BE2C (cell line): ENCODE data around the gene RIIAD1.

Source experiments
- DNase-seq: peaks from one replicate; pipeline ENCODE4 v3.0.0-alpha.2; 2020
- H3K27me3 ChIP-seq: fragments of 250-450 bp; sonication (Bioruptor Pico); 2 replicates; pipeline ENCODE4 v1.5.1; 2020; ENCODE audit warnings: mild to moderate bottlenecking
- H3K36me3 ChIP-seq: fragments of 250-450 bp; sonication (Bioruptor Pico); 2 replicates; pipeline ENCODE4 v1.5.1; 2020; ENCODE audit warnings: mild to moderate bottlenecking
- H3K4me1 ChIP-seq: fragments of 250-450 bp; sonication (Bioruptor Pico); 2 replicates; pipeline ENCODE4 v1.5.1; 2020
- H3K4me3 ChIP-seq: 2 replicates; pipeline ENCODE4 v1.5.1; 2011; ENCODE audit warnings: low read depth, low read length
- H3K9me3 ChIP-seq: fragments of 250-450 bp; sonication (Bioruptor Pico); 2 replicates; pipeline ENCODE4 v1.5.1; 2020
- TF ChIP-seq, protein P1 (sequence below): IDR thresholded peaks from 2 replicates; pipeline ENCODE4 v1.5.1; 2012; ENCODE audit warnings: mild to moderate bottlenecking, low read depth, low read length

The RIIAD1 gene

DNA sequence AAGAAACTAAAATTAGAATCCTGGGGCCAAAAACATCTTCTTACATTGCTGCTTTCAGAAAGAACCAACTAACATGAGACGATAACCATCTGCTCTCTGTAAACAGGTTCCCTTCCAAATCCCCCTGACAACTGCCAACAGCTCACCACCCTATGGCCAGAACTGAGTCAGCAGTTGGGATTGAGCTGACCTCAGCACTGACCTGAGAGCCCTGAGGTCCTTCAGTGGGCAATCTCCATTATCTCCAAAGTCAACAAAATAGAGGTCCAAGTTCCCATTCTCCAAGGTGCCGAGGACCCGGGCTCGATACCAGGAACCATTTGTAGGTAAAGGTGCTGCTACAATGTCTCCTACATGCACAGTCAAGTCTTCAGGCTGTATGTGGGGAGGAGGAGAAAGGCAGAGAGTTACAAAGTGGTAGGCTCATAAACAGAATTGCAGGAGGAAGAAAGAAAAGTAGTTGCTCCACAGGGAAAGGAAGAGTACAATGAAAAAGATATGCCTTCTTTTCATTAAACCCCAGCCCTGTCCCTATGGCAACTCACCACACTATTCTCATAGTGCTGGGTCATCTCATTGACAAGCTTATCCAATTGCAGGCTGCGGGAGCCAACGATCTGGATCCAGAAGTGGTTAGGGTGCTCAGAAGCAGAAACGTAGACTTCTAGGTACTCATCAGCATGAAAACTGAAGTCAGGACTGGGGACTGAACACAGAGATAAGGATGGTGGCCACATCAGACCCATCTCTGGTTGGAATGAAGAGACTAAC is 54.8 kb downstream of the RIIAD1 start:
- Histone ChIP-seq H3K4me1 (no peaks in the 10 kb centered on the region), H3K36me3 (peaks cover 19% of the 10 kb centered on the region)
- no peak for DNase-seq

DNA sequence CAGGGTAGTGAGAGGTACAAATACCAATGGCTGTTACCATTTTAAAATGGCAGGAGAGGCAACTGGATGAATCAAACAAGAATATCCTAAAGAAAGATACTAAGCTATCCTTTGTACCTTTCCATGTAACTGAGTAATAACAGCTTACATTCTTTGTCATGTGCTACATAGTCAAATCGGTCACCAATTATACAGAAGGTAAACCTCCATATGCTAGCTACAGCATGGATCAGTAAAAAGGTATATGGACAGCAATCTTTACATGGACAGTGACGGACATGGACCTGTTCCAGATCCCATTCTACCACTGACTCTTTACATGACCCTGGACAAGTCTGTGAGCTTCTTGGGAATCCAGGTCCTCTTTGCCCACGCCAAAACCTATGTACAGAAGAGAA is 55.3 kb downstream of the RIIAD1 start:
- no peaks in the 10 kb centered on the region for H3K4me1 ChIP-seq
- no peak for DNase-seq
- no peak overlapping the region for H3K4me3 ChIP-seq
- no peaks in the 10 kb centered on the region for H3K27me3 ChIP-seq
- peaks cover 19% of the 10 kb centered on the region for H3K36me3 ChIP-seq
- TF ChIP-seq, protein P1, sequence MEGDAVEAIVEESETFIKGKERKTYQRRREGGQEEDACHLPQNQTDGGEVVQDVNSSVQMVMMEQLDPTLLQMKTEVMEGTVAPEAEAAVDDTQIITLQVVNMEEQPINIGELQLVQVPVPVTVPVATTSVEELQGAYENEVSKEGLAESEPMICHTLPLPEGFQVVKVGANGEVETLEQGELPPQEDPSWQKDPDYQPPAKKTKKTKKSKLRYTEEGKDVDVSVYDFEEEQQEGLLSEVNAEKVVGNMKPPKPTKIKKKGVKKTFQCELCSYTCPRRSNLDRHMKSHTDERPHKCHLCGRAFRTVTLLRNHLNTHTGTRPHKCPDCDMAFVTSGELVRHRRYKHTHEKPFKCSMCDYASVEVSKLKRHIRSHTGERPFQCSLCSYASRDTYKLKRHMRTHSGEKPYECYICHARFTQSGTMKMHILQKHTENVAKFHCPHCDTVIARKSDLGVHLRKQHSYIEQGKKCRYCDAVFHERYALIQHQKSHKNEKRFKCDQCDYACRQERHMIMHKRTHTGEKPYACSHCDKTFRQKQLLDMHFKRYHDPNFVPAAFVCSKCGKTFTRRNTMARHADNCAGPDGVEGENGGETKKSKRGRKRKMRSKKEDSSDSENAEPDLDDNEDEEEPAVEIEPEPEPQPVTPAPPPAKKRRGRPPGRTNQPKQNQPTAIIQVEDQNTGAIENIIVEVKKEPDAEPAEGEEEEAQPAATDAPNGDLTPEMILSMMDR = no peak
- no peaks in the 10 kb centered on the region for H3K9me3 ChIP-seq

More for the DNA sequence above, 54.8 kb downstream of the RIIAD1 start:
- Histone ChIP-seq H3K27me3 (no peaks in the 10 kb centered on the region), H3K9me3 (no peaks in the 10 kb centered on the region), H3K4me3 (no peak overlapping the region)
- TF ChIP-seq, protein P1 = no peak

DNA sequence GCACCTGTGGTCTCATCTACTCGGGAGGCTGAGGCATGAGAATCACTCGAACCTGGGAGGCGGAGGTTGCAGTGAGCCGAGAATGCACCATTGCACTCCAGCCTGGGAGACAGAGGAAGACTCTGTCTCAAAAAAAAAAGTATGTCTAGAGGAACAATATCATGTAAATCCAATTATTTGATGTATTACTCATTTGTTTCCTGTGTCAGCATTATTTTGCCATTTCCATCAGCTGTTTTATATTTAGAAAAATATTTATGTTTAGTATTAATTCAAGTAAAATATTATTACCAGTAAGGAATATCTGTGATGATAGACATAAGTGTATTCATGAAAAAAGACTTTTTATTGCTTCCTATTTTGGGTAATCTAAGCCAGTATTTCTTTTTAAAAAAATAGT is 56.0 kb downstream of the RIIAD1 start:
- TF ChIP-seq, protein P1 = no peak
- H3K4me3 ChIP-seq = no peak overlapping the region
- peaks cover 19% of the 10 kb centered on the region for H3K36me3 ChIP-seq
- H3K4me1 ChIP-seq = no peaks in the 10 kb centered on the region
- H3K9me3 ChIP-seq = no peaks in the 10 kb centered on the region
- DNase-seq = no peak
- no peaks in the 10 kb centered on the region for H3K27me3 ChIP-seq
